DOHH2 (cell line): ENCODE results near the gene GALNT18.

ENCODE experiments used
- H3F3A ChIP-seq: fragments of 200-600 bp; sonication (generic), shearing (Covaris generic); 2 replicates; pipeline ENCODE4 v1.6.0; 2016; ENCODE audit warnings: antibody characterized with exemption, mild to moderate bottlenecking; ENCODE audit not compliant: control insufficient read depth, insufficient read depth
- H3K27ac ChIP-seq: fragments of 200-600 bp; sonication (generic); 2 replicates; pipeline ENCODE4 v1.5.1; 2014; ENCODE audit warnings: low read depth, mild to moderate bottlenecking, low read length, moderate library complexity
- H3K27me3 ChIP-seq: fragments of 200-600 bp; sonication (generic); 2 replicates; pipeline ENCODE4 v1.6.1; 2014; ENCODE audit warnings: mild to moderate bottlenecking, low read length, mixed read lengths; ENCODE audit not compliant: control insufficient read depth
- H3K36me3 ChIP-seq: fragments of 200-600 bp; sonication (generic); 2 replicates; pipeline ENCODE4 v1.6.1; 2014; ENCODE audit warnings: mild to moderate bottlenecking, low read length, moderate library complexity, mixed read lengths; ENCODE audit not compliant: control insufficient read depth
- H3K4me1 ChIP-seq: fragments of 200-600 bp; sonication (generic); 2 replicates; pipeline ENCODE4 v1.6.1; 2014; ENCODE audit warnings: mild to moderate bottlenecking, low read length, mixed read lengths; ENCODE audit not compliant: control insufficient read depth
- H3K4me2 ChIP-seq: fragments of 200-600 bp; sonication (generic); 2 replicates; pipeline ENCODE4 v1.6.0; 2014; ENCODE audit warnings: mild to moderate bottlenecking, low read length, moderate library complexity
- H3K4me3 ChIP-seq: fragments of 200-600 bp; sonication (generic); 2 replicates; pipeline ENCODE4 v1.5.1; 2014; ENCODE audit warnings: mild to moderate bottlenecking, low read length, mixed read lengths
- H3K79me2 ChIP-seq: fragments of 200-600 bp; sonication (generic); 2 replicates; pipeline ENCODE4 v1.6.1; 2014; ENCODE audit warnings: mild to moderate bottlenecking, low read length, mixed read lengths; ENCODE audit not compliant: control insufficient read depth
- H3K9me2 ChIP-seq: fragments of 200-600 bp; sonication (generic); replicated peaks from 2 replicates; pipeline ENCODE4 v1.6.1; 2014; ENCODE audit warnings: mild to moderate bottlenecking, low read length, mixed read lengths; ENCODE audit not compliant: control insufficient read depth
- H3K9me3 ChIP-seq: fragments of 200-600 bp; sonication (generic); 2 replicates; pipeline ENCODE4 v1.6.1; 2014; ENCODE audit warnings: antibody characterized with exemption, low read length, mixed read lengths; ENCODE audit not compliant: control insufficient read depth, insufficient read depth
- H4K20me1 ChIP-seq: fragments of 200-600 bp; sonication (generic); 2 replicates; pipeline ENCODE4 v1.6.0; 2014; ENCODE audit warnings: low read depth, mild to moderate bottlenecking, antibody characterized with exemption, low read length, moderate library complexity; ENCODE audit not compliant: control insufficient read depth, insufficient read depth
- EZH2phosphoT487 ChIP-seq: fragments of 200-600 bp; sonication (generic); IDR thresholded peaks from 2 replicates; pipeline ENCODE4 v1.6.1; 2017; ENCODE audit warnings: borderline replicate concordance, mild to moderate bottlenecking, antibody characterized with exemption, low read length, moderate library complexity, mixed read lengths
- TF ChIP-seq, protein P1 (sequence below): fragments of 200-600 bp; sonication (generic); IDR thresholded peaks from one replicate; pipeline ENCODE4 v1.5.1; 2014; ENCODE audit warnings: antibody characterized with exemption, mild to moderate bottlenecking, low read depth, low read length; ENCODE audit not compliant: poor library complexity, severe bottlenecking

Gene GALNT18

DNA sequence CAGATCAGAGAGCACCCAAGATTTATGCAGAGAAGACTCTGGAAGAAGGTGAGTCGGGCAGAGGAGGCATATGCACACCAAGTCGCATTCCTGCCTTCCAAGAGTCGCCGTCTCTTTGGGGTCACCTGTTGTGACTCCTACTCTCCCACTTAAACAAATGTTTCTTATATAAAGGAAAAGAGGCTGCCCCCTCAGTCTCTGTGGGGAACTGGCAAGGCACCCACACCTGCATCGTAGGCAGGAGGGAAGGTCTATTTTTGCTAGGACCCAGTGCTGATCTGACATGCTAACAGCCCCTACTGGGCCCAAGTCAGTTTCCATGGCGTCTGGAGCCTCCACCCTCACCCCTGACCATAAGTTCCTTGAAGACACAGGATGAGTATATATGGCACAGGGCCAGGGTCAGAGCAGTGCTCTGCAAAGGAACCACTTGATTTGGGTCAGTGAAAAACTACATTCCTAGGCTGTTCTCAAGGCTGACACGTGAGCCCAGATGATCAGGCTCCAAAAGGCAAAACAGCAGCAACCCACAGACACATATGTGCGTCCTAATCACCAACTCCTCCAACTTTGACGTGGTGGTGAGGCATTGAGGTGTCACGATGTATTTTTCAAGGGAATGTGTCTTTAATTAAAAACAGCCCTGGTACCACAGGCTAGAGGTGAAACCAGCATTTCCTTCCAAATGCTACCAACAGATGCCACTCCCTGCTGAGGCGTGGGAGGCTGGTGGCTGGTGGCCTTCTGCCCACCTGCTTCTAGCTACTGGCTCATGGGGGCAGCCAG, 213.2 kb downstream of the GALNT18 start:
- Histone ChIP-seq H4K20me1 (no peaks in the 10 kb centered on the region), H3K4me1 (no peaks in the 10 kb centered on the region), H3K9me3 (no peaks in the 10 kb centered on the region), H3K9me2 (no peaks in the 10 kb centered on the region), H3K4me2 (no peak overlapping the region), H3K27ac (no peak overlapping the region), H3F3A (no peaks in the 10 kb centered on the region), H3K79me2 (no peaks in the 10 kb centered on the region), H3K36me3 (no peaks in the 10 kb centered on the region), H3K4me3 (no peak overlapping the region), H3K27me3 (0 out of 2 replicates have a peak, but pooled peaks cover 2% of the 10 kb centered on the region)
- no peak for TF ChIP-seq EZH2phosphoT487
- TF ChIP-seq, protein P1, sequence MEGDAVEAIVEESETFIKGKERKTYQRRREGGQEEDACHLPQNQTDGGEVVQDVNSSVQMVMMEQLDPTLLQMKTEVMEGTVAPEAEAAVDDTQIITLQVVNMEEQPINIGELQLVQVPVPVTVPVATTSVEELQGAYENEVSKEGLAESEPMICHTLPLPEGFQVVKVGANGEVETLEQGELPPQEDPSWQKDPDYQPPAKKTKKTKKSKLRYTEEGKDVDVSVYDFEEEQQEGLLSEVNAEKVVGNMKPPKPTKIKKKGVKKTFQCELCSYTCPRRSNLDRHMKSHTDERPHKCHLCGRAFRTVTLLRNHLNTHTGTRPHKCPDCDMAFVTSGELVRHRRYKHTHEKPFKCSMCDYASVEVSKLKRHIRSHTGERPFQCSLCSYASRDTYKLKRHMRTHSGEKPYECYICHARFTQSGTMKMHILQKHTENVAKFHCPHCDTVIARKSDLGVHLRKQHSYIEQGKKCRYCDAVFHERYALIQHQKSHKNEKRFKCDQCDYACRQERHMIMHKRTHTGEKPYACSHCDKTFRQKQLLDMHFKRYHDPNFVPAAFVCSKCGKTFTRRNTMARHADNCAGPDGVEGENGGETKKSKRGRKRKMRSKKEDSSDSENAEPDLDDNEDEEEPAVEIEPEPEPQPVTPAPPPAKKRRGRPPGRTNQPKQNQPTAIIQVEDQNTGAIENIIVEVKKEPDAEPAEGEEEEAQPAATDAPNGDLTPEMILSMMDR, result no peak

- Histone ChIP-seq H4K20me1 (no peaks in the 10 kb centered on the region), H3K9me2 (no peaks in the 10 kb centered on the region), H3K9me3 (no peaks in the 10 kb centered on the region), H3K27me3 (0 out of 2 replicates have a peak, but pooled peaks cover 2% of the 10 kb centered on the region), H3K4me2 (no peak overlapping the region), H3K4me1 (no peaks in the 10 kb centered on the region), H3K27ac (no peak overlapping the region), H3K4me3 (no peak overlapping the region), H3F3A (no peaks in the 10 kb centered on the region), H3K79me2 (no peaks in the 10 kb centered on the region), H3K36me3 (no peaks in the 10 kb centered on the region)
- TF ChIP-seq EZH2phosphoT487, result no peak
- TF ChIP-seq, protein P1, result no peak
Observed at GRCh38 chr11:11407763-11408084, 214.1 kb downstream of the GALNT18 start.

- Histone ChIP-seq H3K9me3 (no peaks in the 10 kb centered on the region), H4K20me1 (no peaks in the 10 kb centered on the region), H3K27ac (no peak overlapping the region), H3K4me2 (no peak overlapping the region), H3K27me3 (0 out of 2 replicates have a peak, but pooled peaks cover 2% of the 10 kb centered on the region), H3K4me3 (no peak overlapping the region), H3K79me2 (no peaks in the 10 kb centered on the region), H3K36me3 (no peaks in the 10 kb centered on the region), H3K4me1 (no peaks in the 10 kb centered on the region), H3K9me2 (no peaks in the 10 kb centered on the region), H3F3A (no peaks in the 10 kb centered on the region)
- TF ChIP-seq, protein P1, result no peak
Observed at GRCh38 chr11:11407065-11407762, 214.6 kb downstream of the GALNT18 start.
